Tibial artery (tissue), 4 donors: Measurements from ENCODE around the gene LRRTM3.

ENCODE experiments used
- DNase-seq, 2 donors: peaks; one replicate each; pipeline ENCODE4 v3.0.0-alpha.2; 2019
- H3K27ac ChIP-seq, 2 donors: fragments of 200-600 bp; sonication (generic) in 1 of 2; 1 replicate in 1 of 2; 2 replicates in 1 of 2; pipeline ENCODE4 v1.5.1; 2018 to 2019; ENCODE audit warnings: mild to moderate bottlenecking in 1 of 2
- H3K27me3 ChIP-seq, 2 donors: fragments of 200-600 bp; sonication (generic) in 1 of 2; one replicate each; pipeline versions ENCODE4 v1.5.1 to v1.6.0; 2016 to 2019
- H3K36me3 ChIP-seq, 3 donors: fragments of 200-600 bp; sonication (generic) in 2 of 3; one replicate each; pipeline ENCODE4 v1.5.1; 2016 to 2019; ENCODE audit warnings: mild to moderate bottlenecking in 2 of 3
- H3K4me1 ChIP-seq, 4 donors: fragments of 200-600 bp; sonication (generic) in 2 of 4; 1 replicate in 3 of 4; 2 replicates in 1 of 4; pipeline ENCODE4 v1.5.1; 2016 to 2019
- H3K4me3 ChIP-seq, 2 donors: fragments of 200-600 bp; sonication (generic) in 1 of 2; 1 replicate in 1 of 2; 2 replicates in 1 of 2; pipeline ENCODE4 v1.5.1; 2018 to 2019; ENCODE audit warnings: mild to moderate bottlenecking in 2 of 2
- H3K9me3 ChIP-seq, 3 donors: fragments of 200-600 bp; sonication (generic) in 1 of 3; one replicate each; pipeline ENCODE4 v1.5.1; 2016 to 2019
- intact Hi-C: fragments of 100-400 bp; cut with DNase I; formaldehyde crosslinking; loops from one replicate; pipeline ENCODE4 v1.15.0; 2023; ENCODE audit warnings: low total_unique reads
- TF ChIP-seq, protein P1 (sequence below), 2 experiments: fragments of 200-600 bp in 1 of 2; fragments of 450-650 bp in 1 of 2; IDR thresholded peaks; one replicate each; pipeline ENCODE4 v1.5.1; 2017 to 2019; ENCODE audit warnings: antibody characterized with exemption in 2 of 2, mild to moderate bottlenecking in 1 of 2, moderate library complexity in 1 of 2

The LRRTM3 gene

DNA sequence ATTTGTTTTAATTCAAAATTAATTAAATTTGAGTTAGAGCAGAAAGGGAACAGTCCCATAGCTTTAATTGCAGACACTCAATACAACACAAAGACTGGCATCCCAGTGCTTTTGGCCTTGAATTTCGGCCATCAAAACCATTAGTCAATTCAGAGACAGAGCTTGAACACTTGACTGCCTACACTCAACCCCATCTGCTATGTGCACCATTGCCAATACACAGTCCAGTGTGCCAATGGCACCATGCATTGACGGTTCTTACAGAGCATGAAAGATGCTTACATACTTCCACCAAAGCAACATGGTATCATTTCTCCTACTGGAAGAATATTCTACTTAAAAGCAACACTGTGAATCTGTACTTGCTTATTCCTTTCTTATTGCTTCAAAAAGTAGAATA lies 43.6 kb upstream of the LRRTM3 start:
- no peak overlapping the region for H3K4me3 ChIP-seq
- no peak overlapping the region for H3K27ac ChIP-seq
- no peaks in the 10 kb centered on the region for H3K27me3 ChIP-seq
- H3K9me3 ChIP-seq: no peaks in the 10 kb centered on the region
- TF ChIP-seq, protein P1, sequence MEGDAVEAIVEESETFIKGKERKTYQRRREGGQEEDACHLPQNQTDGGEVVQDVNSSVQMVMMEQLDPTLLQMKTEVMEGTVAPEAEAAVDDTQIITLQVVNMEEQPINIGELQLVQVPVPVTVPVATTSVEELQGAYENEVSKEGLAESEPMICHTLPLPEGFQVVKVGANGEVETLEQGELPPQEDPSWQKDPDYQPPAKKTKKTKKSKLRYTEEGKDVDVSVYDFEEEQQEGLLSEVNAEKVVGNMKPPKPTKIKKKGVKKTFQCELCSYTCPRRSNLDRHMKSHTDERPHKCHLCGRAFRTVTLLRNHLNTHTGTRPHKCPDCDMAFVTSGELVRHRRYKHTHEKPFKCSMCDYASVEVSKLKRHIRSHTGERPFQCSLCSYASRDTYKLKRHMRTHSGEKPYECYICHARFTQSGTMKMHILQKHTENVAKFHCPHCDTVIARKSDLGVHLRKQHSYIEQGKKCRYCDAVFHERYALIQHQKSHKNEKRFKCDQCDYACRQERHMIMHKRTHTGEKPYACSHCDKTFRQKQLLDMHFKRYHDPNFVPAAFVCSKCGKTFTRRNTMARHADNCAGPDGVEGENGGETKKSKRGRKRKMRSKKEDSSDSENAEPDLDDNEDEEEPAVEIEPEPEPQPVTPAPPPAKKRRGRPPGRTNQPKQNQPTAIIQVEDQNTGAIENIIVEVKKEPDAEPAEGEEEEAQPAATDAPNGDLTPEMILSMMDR (IDR thresholded peaks at IDR 0.05): no peak
- H3K4me1 ChIP-seq: no peaks in the 10 kb centered on the region
- no peaks in the 10 kb centered on the region for H3K36me3 ChIP-seq
- DNase-seq: no peak
- intact Hi-C loops: no loop called here

DNA sequence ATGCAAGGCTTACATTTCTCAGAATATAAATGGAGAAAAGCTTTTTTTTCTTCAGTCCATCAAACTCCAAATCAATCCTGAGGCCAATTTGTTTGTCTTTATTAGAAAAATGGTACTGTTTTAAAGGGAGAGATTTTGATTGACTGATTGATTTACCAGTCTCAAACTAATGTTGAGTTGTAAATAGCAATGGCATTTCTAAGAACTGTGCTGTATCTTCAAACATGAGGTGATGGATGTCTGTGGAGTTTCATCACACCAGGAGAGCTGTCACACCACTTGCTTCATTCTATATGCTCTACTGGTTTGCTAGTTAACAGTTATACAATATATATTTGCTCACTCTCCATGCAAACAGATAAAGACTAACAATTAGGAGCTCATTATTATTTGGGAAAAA lies 39.0 kb upstream of the LRRTM3 start:
- Histone ChIP-seq H3K9me3 (no peaks in the 10 kb centered on the region), H3K4me1 (no peaks in the 10 kb centered on the region), H3K4me3 (no peak overlapping the region), H3K27ac (no peak overlapping the region), H3K27me3 (no peaks in the 10 kb centered on the region), H3K36me3 (no peaks in the 10 kb centered on the region)
- intact Hi-C loops: no loop called here
- no peak for DNase-seq
- TF ChIP-seq, protein P1 (IDR thresholded peaks at IDR 0.05): no peak

DNA sequence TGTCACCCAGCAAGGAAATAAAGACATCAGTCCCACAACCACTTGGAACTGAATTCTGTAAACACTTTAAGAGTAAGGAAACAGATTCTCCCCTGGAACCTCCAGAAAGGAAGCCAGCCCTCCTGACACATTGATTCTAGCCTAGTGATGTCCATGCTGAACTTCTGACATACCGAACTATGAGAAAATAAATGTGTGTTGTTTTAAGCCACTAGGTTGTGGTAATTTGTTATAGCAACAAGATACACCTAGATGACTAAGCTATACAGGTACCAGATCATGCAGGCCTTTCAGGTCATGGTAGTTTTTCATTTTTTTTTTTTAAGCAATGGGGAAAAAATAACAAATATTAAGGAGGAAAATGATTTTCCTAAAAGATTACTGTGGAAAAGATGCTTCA lies 37.6 kb upstream of the LRRTM3 start:
- TF ChIP-seq, protein P1 (IDR thresholded peaks at IDR 0.05): no peak
- no peaks in the 10 kb centered on the region for H3K36me3 ChIP-seq
- no peaks in the 10 kb centered on the region for H3K27me3 ChIP-seq
- H3K9me3 ChIP-seq: no peaks in the 10 kb centered on the region
- H3K4me1 ChIP-seq: no peaks in the 10 kb centered on the region
- intact Hi-C loops: no loop called here
- H3K4me3 ChIP-seq: no peak overlapping the region
- DNase-seq: no peak
- no peak overlapping the region for H3K27ac ChIP-seq

DNA sequence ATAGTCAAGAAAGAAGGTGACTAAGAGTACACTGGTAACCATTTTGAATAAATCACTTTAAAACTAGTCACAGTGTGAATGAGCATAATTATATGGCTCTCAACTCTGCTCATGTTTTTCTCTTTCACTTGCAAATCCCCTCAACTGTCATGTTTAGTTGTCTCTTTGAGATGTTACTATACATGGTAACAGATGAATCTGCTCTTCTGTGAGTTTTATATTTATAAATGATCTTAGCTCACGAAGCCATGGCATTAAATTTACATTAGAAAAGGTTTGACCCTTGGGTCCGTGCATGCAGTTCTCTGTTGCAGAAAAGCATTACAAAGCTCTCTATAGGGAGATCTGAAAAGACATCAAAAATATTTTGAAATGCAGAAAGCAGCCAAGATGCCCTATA lies 33.0 kb upstream of the LRRTM3 start:
- intact Hi-C loops: no loop called here
- no peaks in the 10 kb centered on the region for H3K4me1 ChIP-seq
- TF ChIP-seq, protein P1 (IDR thresholded peaks at IDR 0.05): no peak
- H3K9me3 ChIP-seq: peaks cover 0 to 5% (median 0%) of the 10 kb centered on the region in 3 donors
- H3K36me3 ChIP-seq: no peaks in the 10 kb centered on the region
- H3K27me3 ChIP-seq: no peaks in the 10 kb centered on the region
- no peak overlapping the region for H3K27ac ChIP-seq
- H3K4me3 ChIP-seq: no peak overlapping the region
- no peak for DNase-seq

DNA sequence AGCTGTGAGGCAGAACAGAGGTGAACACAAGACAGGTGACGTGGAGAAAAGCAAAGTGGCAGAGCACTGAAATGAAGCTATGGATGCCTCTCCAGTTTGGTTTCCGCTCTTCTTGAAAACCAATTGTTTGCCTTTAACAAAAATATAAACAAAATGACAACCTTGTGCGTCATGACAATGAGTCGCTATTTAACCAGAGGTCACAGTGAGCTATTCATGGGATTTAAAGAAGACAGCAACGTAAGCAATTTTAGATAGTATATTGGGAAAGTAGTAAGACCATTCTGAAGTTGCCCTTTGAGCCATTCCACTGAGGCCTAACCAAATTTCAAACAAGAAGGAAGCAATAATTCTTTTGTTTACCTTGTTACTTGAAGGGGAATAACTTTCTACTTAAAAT lies 15.2 kb upstream of the LRRTM3 start:
- DNase-seq: no peak

More for the DNA sequence above, 15.2 kb upstream of the LRRTM3 start:
- no peak overlapping the region for H3K4me3 ChIP-seq
- H3K36me3 ChIP-seq: no peaks in the 10 kb centered on the region
- TF ChIP-seq, protein P1 (IDR thresholded peaks at IDR 0.05): no peak
- H3K4me1 ChIP-seq: no peaks in the 10 kb centered on the region
- intact Hi-C loops: no loop called here
- H3K9me3 ChIP-seq: no peaks in the 10 kb centered on the region
- no peaks in the 10 kb centered on the region for H3K27me3 ChIP-seq
- H3K27ac ChIP-seq: no peak overlapping the region
